Mucosa of descending colon (tissue), 3 donors: ENCODE measurements around the gene RHBDD3. TPM values are rescaled to one million over a fixed set of nuclear protein-coding genes. Genes with fewer than 3 reads are reported as not detected.

Experiments
- ATAC-seq: fragments of 200-7000 bp; cut with Tn5 transposase; one replicate; pipeline ENCODE4 v1.9.1; 2020; ENCODE audit warnings: mild to moderate bottlenecking, moderate library complexity
- DNase-seq, 3 donors: peaks; one replicate each; pipeline ENCODE4 v3.0.0-alpha.2; 2020
- H3K36me3 ChIP-seq: fragments of 200-600 bp; one replicate; pipeline ENCODE4 v1.8.0; 2021; ENCODE audit warnings: low read depth, mild to moderate bottlenecking
- H3K4me1 ChIP-seq: fragments of 200-600 bp; one replicate; pipeline ENCODE4 v1.8.0; 2021; ENCODE audit warnings: low read depth, mild to moderate bottlenecking
- H3K4me3 ChIP-seq: fragments of 200-600 bp; one replicate; pipeline ENCODE4 v1.8.0; 2021; ENCODE audit warnings: mild to moderate bottlenecking
- H3K9me3 ChIP-seq: fragments of 200-600 bp; one replicate; pipeline ENCODE4 v1.8.0; 2021; ENCODE audit warnings: mild to moderate bottlenecking
- intact Hi-C, 2 donors: fragments of 100-400 bp; cut with DNase I in 1 of 2; cut with micrococcal nuclease in 1 of 2; formaldehyde crosslinking; loops; one replicate each; pipeline versions ENCODE4 v1.11.0 to v1.11.1; 2022; cut with DNase I, micrococcal nuclease
- total RNA-seq, 3 donors: library from RNA; stranded (reverse); fragmentation: NEBNext Ultra II Directional in 2 of 3; extraction: Animal tissue kit (Norgen Biotek cat#: 25700) in 2 of 3; gene quantifications; one replicate each; pipeline versions ENCODE4 v1.2.1 to v1.2.4, GENCODE V29; 2021 to 2023
- TF ChIP-seq, protein P1 (sequence below): fragments of 200-600 bp; IDR thresholded peaks from one replicate; pipeline ENCODE4 v1.8.0; 2022; ENCODE audit warnings: antibody characterized with exemption, mild to moderate bottlenecking
- donor health status: DM: no; HTN: no; CAD: no; lungs with moderate emphysema.
- donor health status: DM: no; HTN: no; CAD: no.
- donor health status: DM: no; HTN: yes; CAD: no.

The RHBDD3 gene
- total RNA-seq, 3 donors from 2014 or later: 13.3 to 26.1 (median 19.1) TPM

GRCh38 chr22:29313576-29314466 is 46.0 kb upstream of the RHBDD3 start:
- peaks cover 58% of the 10 kb centered on the region for H3K4me1 ChIP-seq

DNA sequence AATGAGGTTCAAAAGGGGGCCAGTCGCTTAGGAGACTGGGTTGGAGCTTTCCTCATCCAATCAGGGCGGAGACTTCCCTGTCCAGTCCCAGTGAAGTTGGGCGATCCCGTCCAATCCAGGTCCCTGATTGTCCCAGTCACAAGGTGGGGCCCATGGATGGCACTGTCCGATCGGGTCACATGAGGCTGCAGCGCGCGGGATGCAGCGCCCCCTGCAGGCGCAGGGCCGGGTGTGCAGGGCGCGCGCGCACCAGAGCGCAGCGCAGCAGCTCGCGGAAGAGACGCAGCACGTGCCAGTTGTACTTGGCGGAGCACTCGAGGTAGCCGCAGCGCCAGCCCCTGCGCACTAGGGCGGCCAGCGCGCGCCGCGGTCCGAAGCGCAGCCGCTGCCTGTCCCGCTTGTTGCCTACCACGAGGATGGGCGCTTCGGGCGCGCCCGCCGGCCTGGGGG is 45.4 kb upstream of the RHBDD3 start:
- Histone ChIP-seq H3K9me3 (no peaks in the 10 kb centered on the region), H3K4me1 (peaks cover 64% of the 10 kb centered on the region), H3K4me3 (no peak overlapping the region), H3K36me3 (no peaks in the 10 kb centered on the region)
- ATAC-seq: peak; percentile 61
- TF ChIP-seq, protein P1, sequence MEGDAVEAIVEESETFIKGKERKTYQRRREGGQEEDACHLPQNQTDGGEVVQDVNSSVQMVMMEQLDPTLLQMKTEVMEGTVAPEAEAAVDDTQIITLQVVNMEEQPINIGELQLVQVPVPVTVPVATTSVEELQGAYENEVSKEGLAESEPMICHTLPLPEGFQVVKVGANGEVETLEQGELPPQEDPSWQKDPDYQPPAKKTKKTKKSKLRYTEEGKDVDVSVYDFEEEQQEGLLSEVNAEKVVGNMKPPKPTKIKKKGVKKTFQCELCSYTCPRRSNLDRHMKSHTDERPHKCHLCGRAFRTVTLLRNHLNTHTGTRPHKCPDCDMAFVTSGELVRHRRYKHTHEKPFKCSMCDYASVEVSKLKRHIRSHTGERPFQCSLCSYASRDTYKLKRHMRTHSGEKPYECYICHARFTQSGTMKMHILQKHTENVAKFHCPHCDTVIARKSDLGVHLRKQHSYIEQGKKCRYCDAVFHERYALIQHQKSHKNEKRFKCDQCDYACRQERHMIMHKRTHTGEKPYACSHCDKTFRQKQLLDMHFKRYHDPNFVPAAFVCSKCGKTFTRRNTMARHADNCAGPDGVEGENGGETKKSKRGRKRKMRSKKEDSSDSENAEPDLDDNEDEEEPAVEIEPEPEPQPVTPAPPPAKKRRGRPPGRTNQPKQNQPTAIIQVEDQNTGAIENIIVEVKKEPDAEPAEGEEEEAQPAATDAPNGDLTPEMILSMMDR: peak; percentile 72
- intact Hi-C loops: no loop called here
- peak in 1 of 3 donors; percentile 71 for DNase-seq

More at GRCh38 chr22:29313576-29314466, 46.0 kb upstream of the RHBDD3 start:
- DNase-seq: peak; percentile 75 to 78 (median 77)
- no peak overlapping the region for H3K4me3 ChIP-seq
- TF ChIP-seq, protein P1: no peak
- no peaks in the 10 kb centered on the region for H3K36me3 ChIP-seq
- intact Hi-C loops: no loop called here
- no peaks in the 10 kb centered on the region for H3K9me3 ChIP-seq
- peak; percentile 62 for ATAC-seq

DNA sequence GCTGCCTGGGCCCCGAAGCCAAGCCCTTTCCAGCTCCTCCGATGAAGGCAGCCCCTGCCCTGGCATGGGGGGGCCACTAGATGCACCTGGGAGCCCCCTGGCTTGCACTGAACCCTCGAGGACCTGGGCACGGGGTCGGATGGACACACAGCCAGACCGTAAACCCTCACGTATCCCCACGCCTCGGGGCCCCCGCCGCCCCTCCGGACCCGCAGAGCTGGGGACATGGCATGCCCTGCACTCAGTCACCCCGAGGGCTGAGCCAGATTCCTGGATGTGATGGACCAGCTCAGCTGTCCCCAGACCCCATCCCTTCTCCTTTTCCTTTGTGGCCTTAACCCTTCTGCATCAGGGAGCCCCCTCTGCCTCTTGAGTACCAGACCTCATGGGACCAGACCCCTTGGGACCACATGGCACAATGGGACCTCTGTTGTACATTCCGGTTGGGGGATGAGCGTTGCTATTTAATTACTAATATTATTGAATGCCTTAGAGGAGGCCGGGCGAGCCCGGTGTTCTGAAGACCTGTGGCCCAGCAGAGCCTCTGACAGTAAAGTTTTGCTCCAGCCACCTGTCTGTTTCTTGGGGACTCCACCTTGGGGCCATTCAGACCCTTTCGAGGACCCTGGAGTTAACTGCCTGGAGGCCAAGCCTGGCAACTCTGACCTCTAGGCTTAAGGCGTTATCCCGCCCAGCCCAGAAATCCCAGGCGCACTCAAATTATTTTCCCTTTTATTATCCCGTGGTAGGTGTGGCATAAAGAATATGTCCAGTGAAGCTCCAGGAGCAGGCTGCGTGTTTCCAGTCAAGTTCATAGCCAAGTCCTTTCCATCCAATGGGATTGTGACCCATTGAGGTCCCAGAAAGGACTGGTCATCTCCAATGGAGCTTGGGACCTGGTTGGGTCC is 44.7 kb upstream of the RHBDD3 start:
- Histone ChIP-seq H3K36me3 (no peaks in the 10 kb centered on the region), H3K4me3 (no peak overlapping the region), H3K4me1 (peaks cover 71% of the 10 kb centered on the region), H3K9me3 (no peaks in the 10 kb centered on the region)
- ATAC-seq: no peak
- TF ChIP-seq, protein P1: no peak
- intact Hi-C loops: no loop called here
- peak in 2 of 3 donors; percentile 48 to 51 for DNase-seq

DNA sequence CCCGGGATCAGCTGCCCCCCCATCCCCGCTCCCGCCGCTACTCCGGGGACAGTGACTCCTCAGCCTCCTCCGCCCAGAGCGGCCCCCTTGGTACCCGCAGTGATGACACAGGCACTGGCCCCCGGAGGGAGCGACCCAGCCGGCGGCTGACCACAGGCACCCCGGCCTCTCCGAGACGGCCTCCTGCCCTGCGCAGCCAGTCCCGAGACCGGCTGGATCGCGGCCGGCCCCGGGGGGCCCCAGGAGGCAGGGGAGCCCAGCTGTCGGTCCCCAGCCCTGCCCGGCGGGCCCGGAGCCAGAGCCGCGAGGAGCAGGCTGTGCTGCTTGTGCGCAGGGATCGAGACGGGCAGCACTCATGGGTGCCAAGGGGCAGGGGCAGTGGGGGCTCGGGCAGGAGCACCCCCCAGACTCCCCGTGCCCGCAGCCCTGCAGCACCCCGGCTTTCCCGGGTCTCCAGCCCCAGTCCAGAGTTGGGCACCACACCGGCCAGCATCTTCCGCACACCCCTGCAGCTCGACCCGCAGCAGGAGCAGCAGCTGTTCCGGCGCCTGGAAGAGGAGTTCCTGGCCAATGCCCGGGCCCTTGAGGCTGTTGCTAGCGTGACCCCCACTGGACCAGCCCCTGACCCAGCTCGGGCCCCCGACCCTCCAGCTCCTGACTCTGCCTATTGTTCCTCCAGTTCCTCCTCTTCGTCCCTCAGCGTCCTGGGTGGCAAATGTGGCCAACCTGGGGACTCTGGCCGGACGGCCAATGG is 43.9 kb upstream of the RHBDD3 start:
- peaks cover 72% of the 10 kb centered on the region for H3K4me1 ChIP-seq
- no peak for ATAC-seq
- H3K4me3 ChIP-seq: no peak overlapping the region

More for the DNA sequence above, 43.9 kb upstream of the RHBDD3 start:
- intact Hi-C loops: no loop called here
- no peaks in the 10 kb centered on the region for H3K9me3 ChIP-seq
- peak in 1 of 3 donors; percentile 62 for DNase-seq
- H3K36me3 ChIP-seq: no peaks in the 10 kb centered on the region
- TF ChIP-seq, protein P1: no peak
